ENCODE measurements around the gene SLC6A3.

- TF ChIP-seq, protein P1, sequence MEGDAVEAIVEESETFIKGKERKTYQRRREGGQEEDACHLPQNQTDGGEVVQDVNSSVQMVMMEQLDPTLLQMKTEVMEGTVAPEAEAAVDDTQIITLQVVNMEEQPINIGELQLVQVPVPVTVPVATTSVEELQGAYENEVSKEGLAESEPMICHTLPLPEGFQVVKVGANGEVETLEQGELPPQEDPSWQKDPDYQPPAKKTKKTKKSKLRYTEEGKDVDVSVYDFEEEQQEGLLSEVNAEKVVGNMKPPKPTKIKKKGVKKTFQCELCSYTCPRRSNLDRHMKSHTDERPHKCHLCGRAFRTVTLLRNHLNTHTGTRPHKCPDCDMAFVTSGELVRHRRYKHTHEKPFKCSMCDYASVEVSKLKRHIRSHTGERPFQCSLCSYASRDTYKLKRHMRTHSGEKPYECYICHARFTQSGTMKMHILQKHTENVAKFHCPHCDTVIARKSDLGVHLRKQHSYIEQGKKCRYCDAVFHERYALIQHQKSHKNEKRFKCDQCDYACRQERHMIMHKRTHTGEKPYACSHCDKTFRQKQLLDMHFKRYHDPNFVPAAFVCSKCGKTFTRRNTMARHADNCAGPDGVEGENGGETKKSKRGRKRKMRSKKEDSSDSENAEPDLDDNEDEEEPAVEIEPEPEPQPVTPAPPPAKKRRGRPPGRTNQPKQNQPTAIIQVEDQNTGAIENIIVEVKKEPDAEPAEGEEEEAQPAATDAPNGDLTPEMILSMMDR (IDR thresholded peaks at IDR 0.05): no peak
- TF ChIP-seq ARID4B (CRISPR knock-in tag; IDR thresholded peaks at IDR 0.05; ENCODE audit: borderline replicate concordance) (no peak), SMAD3 (CRISPR knock-in tag; IDR thresholded peaks at IDR 0.05; ENCODE audit: borderline replicate concordance) (no peak), USF2 (CRISPR knock-in tag; IDR thresholded peaks at IDR 0.05) (no peak), ZNF423 (CRISPR knock-in tag; IDR thresholded peaks at IDR 0.05) (no peak), ZNF512 (CRISPR knock-in tag; IDR thresholded peaks at IDR 0.05; ENCODE audit: borderline replicate concordance) (no peak)
Observed at GRCh38 chr5:1449081-1449630, 3.9 kb upstream of the SLC6A3 start.
